Keratinocyte (primary cell): ENCODE data around the gene KCTD2.

Experiments used
- EZH2 ChIP-seq: IDR thresholded peaks from one replicate; pipeline ENCODE4 v1.6.1; 2012; ENCODE audit warnings: inconsistent platforms, mild to moderate bottlenecking, low read length, moderate library complexity
- TF ChIP-seq, protein P1 (sequence below), 3 experiments: IDR thresholded peaks in 1 of 3; conservative IDR thresholded peaks in 1 of 3; optimal IDR thresholded peaks in 1 of 3; 2 replicates in 2 of 3; 3 replicates in 1 of 3; pipeline versions ENCODE3 to v1.5.1; 2011; ENCODE audit warnings: low read length in 3 of 3, mild to moderate bottlenecking in 3 of 3, moderate library complexity in 2 of 3, control low read depth in 1 of 3, inconsistent platforms in 1 of 3; ENCODE audit not compliant: insufficient read depth in 2 of 3; ENCODE audit errors: extremely low read depth in 1 of 3

DNA sequence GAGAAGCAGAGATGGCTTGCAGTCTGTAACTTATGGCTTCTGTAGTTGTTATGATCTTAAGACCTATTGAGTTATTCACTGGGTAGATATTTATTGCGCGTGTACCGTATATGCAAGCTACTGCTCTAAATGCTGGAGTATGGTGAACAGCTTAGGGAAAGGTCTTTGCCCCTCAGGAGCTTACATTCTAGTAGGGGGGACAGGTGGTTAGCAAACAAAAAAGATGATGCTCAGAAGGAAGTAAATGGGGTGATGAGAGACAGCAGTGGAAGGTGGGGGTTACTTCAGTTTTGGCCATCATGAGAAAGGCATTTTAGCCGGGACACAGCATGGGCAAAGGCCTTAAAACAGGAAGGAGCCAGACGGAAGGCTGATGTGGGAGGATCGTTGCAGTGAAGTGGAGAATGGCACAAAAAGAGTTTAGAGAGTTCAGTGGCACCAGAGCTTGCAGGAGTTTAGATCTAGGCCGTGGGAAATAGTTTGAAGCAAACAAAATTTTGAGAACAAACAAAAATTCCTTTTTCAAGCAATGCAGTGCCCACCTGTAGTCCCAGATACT lies 64.8 kb downstream of the KCTD2 start:
- TF ChIP-seq, protein P1, sequence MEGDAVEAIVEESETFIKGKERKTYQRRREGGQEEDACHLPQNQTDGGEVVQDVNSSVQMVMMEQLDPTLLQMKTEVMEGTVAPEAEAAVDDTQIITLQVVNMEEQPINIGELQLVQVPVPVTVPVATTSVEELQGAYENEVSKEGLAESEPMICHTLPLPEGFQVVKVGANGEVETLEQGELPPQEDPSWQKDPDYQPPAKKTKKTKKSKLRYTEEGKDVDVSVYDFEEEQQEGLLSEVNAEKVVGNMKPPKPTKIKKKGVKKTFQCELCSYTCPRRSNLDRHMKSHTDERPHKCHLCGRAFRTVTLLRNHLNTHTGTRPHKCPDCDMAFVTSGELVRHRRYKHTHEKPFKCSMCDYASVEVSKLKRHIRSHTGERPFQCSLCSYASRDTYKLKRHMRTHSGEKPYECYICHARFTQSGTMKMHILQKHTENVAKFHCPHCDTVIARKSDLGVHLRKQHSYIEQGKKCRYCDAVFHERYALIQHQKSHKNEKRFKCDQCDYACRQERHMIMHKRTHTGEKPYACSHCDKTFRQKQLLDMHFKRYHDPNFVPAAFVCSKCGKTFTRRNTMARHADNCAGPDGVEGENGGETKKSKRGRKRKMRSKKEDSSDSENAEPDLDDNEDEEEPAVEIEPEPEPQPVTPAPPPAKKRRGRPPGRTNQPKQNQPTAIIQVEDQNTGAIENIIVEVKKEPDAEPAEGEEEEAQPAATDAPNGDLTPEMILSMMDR (optimal IDR thresholded peaks at IDR 0.05 in 1 of 3, IDR thresholded peaks at IDR 0.05 in 1 of 3, conservative IDR thresholded peaks at IDR 0.05 in 1 of 3; ENCODE audit: extremely low read depth in 1 of 3, insufficient read depth in 2 of 3, low read length in 3 of 3) = no peak
- no peak for TF ChIP-seq EZH2
